Fibroblast of mammary gland (primary cell): ENCODE data around the gene TSSK2.
"Not testable (repeated sequence)": the region's sequence is repeated elsewhere in the genome, so short reads cannot be mapped to it uniquely, and the experiment has no call there.

ENCODE experiments used
- DNase-seq: peaks from one replicate; pipeline ENCODE4 v3.0.0-alpha.2; 2010; ENCODE audit warnings: low read depth
- H3K4me3 ChIP-seq: 2 replicates; pipeline ENCODE4 v1.5.1; 2011; ENCODE audit warnings: low read depth, mild to moderate bottlenecking, low read length, moderate library complexity; ENCODE audit not compliant: control insufficient read depth
- CTCF ChIP-seq: conservative IDR thresholded peaks from 2 replicates; pipeline ENCODE4 v1.5.1; 2011; ENCODE audit warnings: low read depth, low read length, inconsistent platforms; ENCODE audit not compliant: control insufficient read depth, insufficient read depth

Gene TSSK2

GRCh38 chr22:19152942-19153883 is 22.1 kb downstream of the TSSK2 start:
- TF ChIP-seq CTCF, result no peak
- no peak for DNase-seq
- no peak overlapping the region for H3K4me3 ChIP-seq

GRCh38 chr22:19156109-19156508 is 25.0 kb downstream of the TSSK2 start:
- not testable (repeated sequence) for DNase-seq, H3K4me3 ChIP-seq

- DNase-seq, H3K4me3 ChIP-seq: not testable (repeated sequence)
Observed at GRCh38 chr22:19158649-19159048, 27.5 kb downstream of the TSSK2 start.

GRCh38 chr22:19164425-19164824 is 33.3 kb downstream of the TSSK2 start:
- no peak overlapping the region for H3K4me3 ChIP-seq
- no peak for DNase-seq
- TF ChIP-seq CTCF, result no peak

- DNase-seq, result no peak
- H3K4me3 ChIP-seq, result no peak overlapping the region
Observed at GRCh38 chr22:19166421-19166820, 35.3 kb downstream of the TSSK2 start.

GRCh38 chr22:19167106-19167869 is 36.2 kb downstream of the TSSK2 start:
- H3K4me3 ChIP-seq, result no peak overlapping the region
- no peak for TF ChIP-seq CTCF
- DNase-seq, result no peak

More at GRCh38 chr22:19166421-19166820, 35.3 kb downstream of the TSSK2 start:
- no peak for TF ChIP-seq CTCF

- DNase-seq, result no peak
- H3K4me3 ChIP-seq, result no peak overlapping the region
- TF ChIP-seq CTCF, result no peak
Observed at GRCh38 chr22:19168088-19168890, 37.2 kb downstream of the TSSK2 start.
